Activated effector memory CD4-positive, alpha-beta T cell treated with Interleukin-2 at 50 U/mL for 16 hours (primary cell): ENCODE data around the gene POLR2B.
"Not testable (repeated sequence)": the region's sequence is repeated elsewhere in the genome, so short reads cannot be mapped to it uniquely, and the experiment has no call there.

Experiments used
- DNase-seq: peaks from one replicate; pipeline ENCODE4 v3.0.0-alpha.2; 2020

Gene POLR2B

GRCh38 chr4:56990109-56990905, 11.6 kb downstream of the POLR2B start:
- DNase-seq, result no peak

- DNase-seq, result no peak
These were observed 16.8 kb downstream of the POLR2B start for GRCh38 chr4:56995525-56995924.

GRCh38 chr4:56999751-57000150, 21.1 kb downstream of the POLR2B start:
- DNase-seq, result no peak

GRCh38 chr4:57013543-57014120, 34.9 kb downstream of the POLR2B start:
- no peak for DNase-seq

- DNase-seq, result no peak
These were observed 40.3 kb downstream of the POLR2B start for GRCh38 chr4:57018980-57019379.

- no peak for DNase-seq
These were observed 41.9 kb downstream of the POLR2B start for GRCh38 chr4:57020467-57021101.

- DNase-seq, result no peak
These were observed 44.4 kb downstream of the POLR2B start for GRCh38 chr4:57023104-57023503.

GRCh38 chr4:57034520-57034919, 55.8 kb downstream of the POLR2B start:
- no peak for DNase-seq

- DNase-seq, result no peak
These were observed 59.4 kb downstream of the POLR2B start for GRCh38 chr4:57037982-57038604.

- no peak for DNase-seq
These were observed 60.6 kb downstream of the POLR2B start for GRCh38 chr4:57039345-57039744.

- DNase-seq, result no peak
These were observed 61.8 kb downstream of the POLR2B start for GRCh38 chr4:57040510-57040909.

- no peak for DNase-seq
These were observed 62.3 kb downstream of the POLR2B start for GRCh38 chr4:57041020-57041419.

GRCh38 chr4:57042711-57043169, 64.0 kb downstream of the POLR2B start:
- no peak for DNase-seq

- no peak for DNase-seq
These were observed 64.9 kb downstream of the POLR2B start for GRCh38 chr4:57043347-57044251.

GRCh38 chr4:57044279-57044678, 65.6 kb downstream of the POLR2B start:
- no peak for DNase-seq

GRCh38 chr4:57044996-57045395, 66.3 kb downstream of the POLR2B start:
- no peak for DNase-seq

- not testable (repeated sequence) for DNase-seq
These were observed 68.3 kb downstream of the POLR2B start for GRCh38 chr4:57047046-57047445.

GRCh38 chr4:57048590-57049304, 70.1 kb downstream of the POLR2B start:
- no peak for DNase-seq

- DNase-seq, result no peak
These were observed 72.4 kb downstream of the POLR2B start for GRCh38 chr4:57051095-57051494.

GRCh38 chr4:57051524-57051923, 72.8 kb downstream of the POLR2B start:
- no peak for DNase-seq

GRCh38 chr4:57053508-57053907, 74.8 kb downstream of the POLR2B start:
- DNase-seq, result no peak

- DNase-seq, result no peak
These were observed 77.2 kb downstream of the POLR2B start for GRCh38 chr4:57055886-57056285.
